Sciatic nerve (tissue), 2 donors: ENCODE measurements around the gene CLIP2. TPM values are rescaled to one million over a fixed set of nuclear protein-coding genes. Genes with fewer than 3 reads are reported as not detected.

Experiments used
- ATAC-seq: fragments of 200-7000 bp; cut with Tn5 transposase; one replicate; pipeline ENCODE4 v1.9.1; 2020; ENCODE audit warnings: mild to moderate bottlenecking, moderate library complexity
- DNase-seq: peaks from one replicate; pipeline ENCODE4 v3.0.0-alpha.2; 2020; ENCODE audit warnings: low spot score
- intact Hi-C: fragments of 100-400 bp; cut with DNase I; formaldehyde crosslinking; loops from one replicate; pipeline ENCODE4 v1.14.2; 2022
- total RNA-seq: library from RNA; stranded (reverse); fragmentation: NEBNext Ultra II Directional; extraction: Animal tissue kit (Norgen Biotek cat#: 25700); gene quantifications from one replicate; pipeline ENCODE4 v1.2.1, GENCODE V29; 2021
- donor health status: DM: no; HTN: no; CAD: no.
- donor health status: DM: no; HTN: no; CAD: no.

The CLIP2 gene
- total RNA-seq, 1 donor from 2014 or later = 58.4 TPM

DNA sequence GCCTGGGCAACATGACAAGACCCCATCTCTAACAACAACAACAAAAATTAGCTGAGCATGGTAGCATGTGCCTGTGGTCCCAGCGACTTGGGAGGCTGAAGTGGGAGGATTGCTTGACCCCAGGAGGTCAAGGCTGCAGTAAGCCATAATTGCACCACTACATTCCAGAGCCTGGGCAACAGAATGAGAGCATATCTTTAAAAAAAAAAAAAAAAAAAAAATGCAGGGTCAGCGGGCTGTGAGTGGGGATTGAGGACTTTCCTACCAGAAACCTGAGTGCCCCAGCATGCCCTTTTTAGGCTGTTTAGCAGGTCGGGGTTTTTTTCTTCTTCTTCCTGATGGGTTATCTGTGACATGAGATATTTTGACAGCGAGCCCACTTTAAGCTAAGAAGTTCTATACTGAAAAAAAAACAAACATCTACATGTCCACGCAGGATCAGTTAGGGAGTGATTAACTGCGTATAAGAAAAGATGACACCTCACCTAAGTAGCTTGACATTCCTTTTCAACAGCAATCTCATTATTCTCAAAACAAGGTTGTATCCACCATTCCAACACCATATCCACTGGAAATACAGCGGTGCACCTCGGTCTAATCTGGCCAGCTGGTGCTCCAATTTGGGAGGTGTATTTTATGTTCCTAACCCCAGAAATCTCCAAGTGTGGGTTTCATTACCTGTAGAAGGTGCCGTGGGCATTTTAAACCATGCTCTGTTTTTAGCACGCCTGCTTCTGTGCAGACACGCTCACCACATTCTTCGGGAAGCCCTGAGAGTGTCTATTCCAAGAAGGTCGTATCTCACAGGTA, 21.2 kb upstream of the CLIP2 start:
- no peak for ATAC-seq
- intact Hi-C loops = no loop called here
- no peak for DNase-seq

DNA sequence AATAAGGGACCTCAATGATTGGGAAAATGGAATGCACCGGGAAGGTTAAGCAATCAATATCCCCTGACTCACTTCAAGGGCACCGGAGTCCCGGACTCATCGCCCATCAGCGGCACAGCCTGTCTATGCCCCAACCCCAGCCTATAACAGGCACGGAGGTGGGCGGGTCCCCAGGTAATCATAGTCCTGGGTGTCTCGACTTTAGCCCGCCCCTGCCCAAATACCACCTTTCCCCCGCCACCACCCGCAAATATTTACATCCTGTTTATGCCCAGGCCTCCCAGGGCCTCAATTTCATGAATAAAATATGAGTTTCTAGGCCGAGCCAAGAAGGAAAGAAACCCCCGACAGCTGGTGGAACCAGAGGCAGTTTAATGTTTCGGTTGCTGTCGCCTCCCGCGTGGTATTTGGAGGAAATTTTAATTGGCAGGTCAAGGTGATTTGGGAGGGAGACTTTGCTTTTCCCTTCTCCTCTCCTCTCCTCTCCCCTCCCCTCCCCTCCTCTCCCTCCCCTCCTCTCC, 19.4 kb upstream of the CLIP2 start:
- DNase-seq = no peak
- ATAC-seq = peak; percentile 56

DNA sequence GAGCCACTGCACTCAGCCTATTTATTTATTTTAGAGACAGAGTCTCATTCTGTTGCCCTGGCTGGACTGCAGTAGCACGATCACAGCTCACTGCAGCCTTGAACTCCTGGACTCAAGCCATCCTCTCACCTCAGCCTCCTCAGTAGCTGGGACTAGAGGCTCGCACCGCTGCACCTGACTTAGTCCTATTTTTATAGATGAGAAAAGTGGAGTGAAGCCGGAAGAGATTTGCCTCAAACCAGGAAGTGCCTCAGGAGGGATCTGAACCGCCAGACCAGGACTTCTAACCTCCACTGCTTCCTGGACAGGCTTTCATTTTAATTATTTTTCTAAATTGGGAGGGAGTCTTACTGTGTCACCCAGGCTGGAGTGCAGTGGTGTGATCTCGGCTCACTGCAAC, 17.5 kb upstream of the CLIP2 start:
- DNase-seq (no peak), ATAC-seq (no peak)
- intact Hi-C loops = no loop called here

More for the DNA sequence above, 19.4 kb upstream of the CLIP2 start:
- intact Hi-C loops = no loop called here

DNA sequence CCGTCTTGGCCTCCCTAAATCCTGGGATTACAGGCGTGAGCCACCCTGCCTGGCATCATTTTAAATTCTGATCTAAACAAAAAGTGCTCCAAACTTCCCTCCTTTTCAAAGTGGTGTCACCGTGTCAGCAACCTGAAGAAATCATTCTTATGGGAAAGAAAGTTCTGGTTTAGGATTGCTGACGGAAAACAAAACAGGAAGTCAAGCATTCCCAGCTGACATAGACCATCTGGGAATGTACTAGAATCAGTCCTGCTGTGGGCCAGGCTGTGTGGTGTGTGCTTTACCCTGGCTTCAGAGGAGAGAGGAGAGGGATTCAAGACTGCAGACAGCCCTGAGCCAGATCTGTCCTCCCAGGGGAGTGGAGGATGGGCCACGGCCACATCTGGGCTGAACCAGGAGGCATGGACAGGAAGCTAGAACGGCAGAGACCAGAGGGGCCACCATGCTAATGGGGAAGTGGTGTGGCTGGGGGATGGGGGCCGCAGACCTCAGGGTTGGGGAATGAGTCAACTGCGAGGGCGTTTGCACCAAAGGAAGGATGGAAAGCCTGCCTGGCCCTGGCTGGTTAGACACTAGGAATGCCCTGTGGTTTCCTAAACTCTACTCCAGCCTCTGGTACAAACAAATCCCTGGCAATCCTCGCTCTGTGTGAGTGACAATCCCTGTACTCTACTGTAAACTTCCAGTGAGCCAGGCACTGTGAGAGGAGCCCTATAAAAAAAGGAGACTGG, 16.7 kb upstream of the CLIP2 start:
- DNase-seq = peak; percentile 77
- intact Hi-C loops = no loop called here
- ATAC-seq = peak; percentile 86

DNA sequence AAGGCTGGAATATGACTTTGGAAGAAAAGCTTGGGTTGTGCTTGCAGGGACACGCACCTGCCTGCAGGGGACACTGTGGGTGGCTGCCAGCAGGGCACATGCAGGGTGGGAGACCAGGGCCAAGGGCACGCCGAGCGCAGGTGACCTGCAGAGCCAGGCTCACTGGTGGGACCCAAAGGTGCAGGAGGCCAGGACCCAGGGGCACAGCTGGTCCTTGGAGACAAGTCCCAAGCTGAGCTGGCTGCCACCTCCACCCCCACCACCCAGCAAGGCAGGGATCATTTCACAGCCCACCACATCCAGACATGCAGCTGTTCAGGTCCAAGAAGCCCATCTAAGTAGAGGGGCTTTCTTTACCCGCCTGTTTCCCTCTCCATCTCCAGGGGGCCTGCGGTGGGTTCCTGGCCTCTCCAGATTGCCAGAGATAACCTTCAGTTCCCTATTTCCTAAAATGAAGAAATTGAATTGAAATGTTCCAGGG, 13.8 kb upstream of the CLIP2 start:
- intact Hi-C loops = no loop called here
- DNase-seq (no peak), ATAC-seq (no peak)

DNA sequence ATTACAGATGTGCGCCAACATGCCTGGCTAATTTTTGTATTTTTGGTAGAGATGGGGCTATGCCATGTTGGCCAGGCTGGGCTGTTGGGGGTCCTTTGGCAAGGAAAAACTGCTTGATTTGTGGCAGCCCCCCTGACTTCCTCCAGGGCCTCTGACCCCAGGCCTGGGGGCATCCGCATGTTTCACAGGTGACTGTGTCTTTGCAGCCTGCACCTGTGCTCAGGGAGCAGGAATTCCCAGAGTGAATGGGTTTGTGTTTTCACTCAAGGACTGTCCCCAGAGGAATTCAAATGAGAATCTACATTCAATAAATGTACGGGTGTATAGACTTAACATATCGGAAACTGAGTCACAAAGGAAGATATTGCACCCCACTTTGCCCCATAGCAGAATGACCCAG, 11.6 kb upstream of the CLIP2 start:
- no peak for ATAC-seq
- intact Hi-C loops = no loop called here
- no peak for DNase-seq

DNA sequence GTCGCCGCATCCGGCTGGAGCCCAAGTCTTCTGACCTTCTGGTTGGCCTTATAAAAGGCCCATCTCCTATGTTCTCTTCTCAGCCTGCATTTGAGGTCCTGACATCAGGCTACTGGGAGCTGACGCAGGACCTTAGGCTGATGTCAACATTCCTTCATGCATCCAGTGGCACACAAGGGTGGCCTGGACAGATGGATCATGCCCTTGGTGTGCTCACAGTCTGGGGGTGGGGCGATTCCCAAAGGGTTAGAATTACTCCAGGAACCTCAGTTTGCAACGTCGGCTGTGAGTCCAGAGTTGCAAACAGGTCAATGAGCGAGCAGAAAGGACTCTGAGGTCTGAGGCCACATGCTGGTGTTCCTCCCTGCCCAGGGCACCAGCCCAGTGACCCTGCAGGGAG, 8.2 kb upstream of the CLIP2 start:
- DNase-seq (no peak), ATAC-seq (no peak)
- intact Hi-C loops = no loop called here

DNA sequence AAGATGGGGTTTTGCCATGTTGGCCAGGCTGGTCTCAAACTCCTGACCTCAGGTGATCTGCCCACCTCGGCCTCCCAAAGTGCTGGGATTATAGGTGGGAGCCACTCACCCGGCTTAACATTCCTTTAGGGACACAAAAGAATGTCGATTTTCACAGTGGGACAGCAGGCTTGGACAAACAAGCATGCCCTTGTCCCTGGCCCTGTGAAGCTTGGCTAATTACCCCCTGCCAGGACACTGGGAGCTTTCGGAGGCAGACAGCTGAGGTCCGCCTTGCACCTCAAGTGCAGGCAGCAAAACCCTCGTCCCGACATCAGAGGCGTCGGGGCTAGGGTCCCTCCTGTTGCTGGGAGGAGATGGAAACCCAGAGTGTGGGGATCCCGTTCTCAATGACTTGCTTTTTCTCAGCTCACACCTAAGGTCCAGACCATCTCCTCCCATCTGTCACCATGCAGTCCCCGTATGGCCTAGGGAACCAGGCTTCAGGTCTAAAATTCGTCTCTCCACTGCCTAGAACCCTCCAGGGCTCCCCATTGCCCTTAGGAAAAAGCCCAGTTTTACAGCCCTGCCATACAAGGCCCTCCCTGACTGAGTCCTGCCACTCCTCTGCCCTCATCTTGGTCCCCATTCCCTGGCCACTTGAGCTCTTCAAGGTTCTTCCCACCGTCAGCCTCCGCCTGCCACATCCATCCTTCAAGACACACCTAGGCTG, 6.3 kb upstream of the CLIP2 start:
- intact Hi-C loops = no loop called here

DNA sequence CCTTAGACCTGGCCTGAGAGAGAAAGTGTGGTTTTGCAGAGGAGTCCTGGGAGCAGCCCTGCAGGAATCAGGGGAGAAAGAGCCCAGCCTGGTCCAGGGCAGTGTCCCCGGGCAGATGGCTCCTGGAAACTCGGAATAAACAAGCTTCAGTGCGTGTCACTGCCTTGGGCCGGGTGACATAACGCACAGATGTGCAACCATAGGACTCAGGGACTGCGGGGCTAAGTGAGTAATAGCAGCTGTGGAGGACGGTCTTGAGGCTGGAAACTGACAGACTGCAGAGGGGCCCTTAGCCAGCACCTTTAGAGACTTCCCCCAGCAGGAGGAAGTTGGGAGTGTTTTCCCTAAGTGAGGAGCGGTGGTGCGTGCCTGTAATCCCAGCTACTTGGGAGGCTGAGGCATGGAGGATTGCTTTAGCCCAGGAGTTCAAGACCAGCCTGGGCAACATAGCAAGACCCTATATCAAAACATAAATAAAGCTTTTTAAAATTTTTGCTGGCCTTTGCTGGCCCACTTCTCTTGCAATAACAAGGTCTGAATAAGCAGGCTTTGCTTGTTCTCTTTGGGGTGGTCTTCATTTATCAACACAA, 5.3 kb upstream of the CLIP2 start:
- ATAC-seq = no peak
- no peak for DNase-seq
- intact Hi-C loops = no loop called here

More for the DNA sequence above, 6.3 kb upstream of the CLIP2 start:
- DNase-seq (no peak), ATAC-seq (no peak)

DNA sequence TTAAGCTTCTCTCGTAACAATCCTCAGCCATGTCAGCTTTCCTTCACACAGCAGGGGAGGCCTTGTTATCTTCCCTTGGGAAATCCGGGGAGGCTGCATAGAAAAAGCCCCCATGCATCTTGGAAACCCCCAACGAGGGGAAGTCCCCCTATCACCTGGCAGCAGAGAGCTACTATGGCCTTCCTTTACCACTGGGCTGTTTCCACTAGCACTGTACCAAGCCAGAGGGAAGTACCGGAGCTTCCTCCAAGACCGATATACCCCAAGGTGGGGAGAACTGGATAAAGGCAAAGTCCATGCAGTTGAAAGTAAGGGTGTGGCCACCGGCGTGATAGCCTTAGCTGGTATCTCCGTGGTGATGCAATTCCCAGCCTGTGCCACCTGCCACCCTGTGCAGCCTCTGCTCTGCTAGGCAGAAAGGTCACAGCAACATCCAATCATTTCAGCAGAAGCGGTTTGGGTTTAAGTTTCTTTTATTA, 4.4 kb upstream of the CLIP2 start:
- intact Hi-C loops = no loop called here
- no peak for DNase-seq
- no peak for ATAC-seq

DNA sequence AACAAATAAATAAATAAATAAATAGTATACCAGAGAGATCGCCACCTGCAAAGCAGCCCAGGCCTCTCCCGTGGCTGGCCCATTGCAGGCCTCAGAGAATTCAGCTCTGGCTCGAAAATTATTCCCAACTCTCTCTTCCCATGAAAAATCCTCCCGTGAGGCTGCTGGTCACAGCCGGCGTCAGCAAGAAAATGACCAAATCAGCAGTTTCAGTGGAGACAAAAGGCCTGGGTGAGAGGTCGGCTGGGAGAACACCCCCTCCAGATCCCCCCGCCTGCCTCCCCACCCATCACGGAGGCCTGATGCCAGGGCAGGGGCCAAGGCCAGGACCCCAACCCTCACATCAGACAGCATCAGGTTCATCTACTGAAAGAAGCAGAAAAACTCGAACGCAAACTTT, 3.1 kb upstream of the CLIP2 start:
- ATAC-seq (no peak), DNase-seq (no peak)
- intact Hi-C loops = no loop called here

DNA sequence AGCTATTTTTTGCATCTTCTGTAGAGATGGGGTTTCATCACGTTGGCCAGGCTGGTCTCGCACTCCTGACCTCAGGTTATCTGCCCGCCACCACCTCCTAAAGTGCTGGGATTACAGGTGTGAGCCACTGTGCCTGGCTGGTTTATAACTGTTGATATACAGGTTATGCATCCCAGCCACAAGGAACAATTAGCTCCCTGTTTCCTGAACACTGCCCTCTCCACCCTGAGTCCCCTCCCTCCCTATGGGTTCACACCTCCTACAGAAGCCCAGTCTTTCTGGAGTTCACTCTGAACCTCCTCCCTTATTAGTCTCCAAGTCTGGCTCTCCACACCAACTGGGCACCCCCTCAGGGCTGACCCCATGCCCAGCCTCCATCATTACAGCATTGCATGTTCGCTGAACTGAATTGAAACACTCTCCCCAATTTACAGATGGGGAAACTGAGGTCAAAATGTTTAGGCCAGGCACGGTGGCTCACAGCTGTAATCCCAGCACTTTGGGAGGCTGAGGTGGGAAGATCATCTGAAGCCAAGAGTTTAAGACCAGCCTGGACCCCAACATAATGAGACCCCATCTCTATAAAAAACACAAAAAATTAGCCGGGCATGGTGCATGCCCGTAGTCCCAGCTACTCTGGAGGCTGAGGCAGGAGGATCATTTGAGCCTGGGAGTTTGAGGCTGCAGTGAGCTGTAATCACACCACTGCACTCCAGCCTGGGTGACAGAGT, 1.7 kb upstream of the CLIP2 start:
- no peak for ATAC-seq
- no peak for DNase-seq
- intact Hi-C loops = no loop called here

DNA sequence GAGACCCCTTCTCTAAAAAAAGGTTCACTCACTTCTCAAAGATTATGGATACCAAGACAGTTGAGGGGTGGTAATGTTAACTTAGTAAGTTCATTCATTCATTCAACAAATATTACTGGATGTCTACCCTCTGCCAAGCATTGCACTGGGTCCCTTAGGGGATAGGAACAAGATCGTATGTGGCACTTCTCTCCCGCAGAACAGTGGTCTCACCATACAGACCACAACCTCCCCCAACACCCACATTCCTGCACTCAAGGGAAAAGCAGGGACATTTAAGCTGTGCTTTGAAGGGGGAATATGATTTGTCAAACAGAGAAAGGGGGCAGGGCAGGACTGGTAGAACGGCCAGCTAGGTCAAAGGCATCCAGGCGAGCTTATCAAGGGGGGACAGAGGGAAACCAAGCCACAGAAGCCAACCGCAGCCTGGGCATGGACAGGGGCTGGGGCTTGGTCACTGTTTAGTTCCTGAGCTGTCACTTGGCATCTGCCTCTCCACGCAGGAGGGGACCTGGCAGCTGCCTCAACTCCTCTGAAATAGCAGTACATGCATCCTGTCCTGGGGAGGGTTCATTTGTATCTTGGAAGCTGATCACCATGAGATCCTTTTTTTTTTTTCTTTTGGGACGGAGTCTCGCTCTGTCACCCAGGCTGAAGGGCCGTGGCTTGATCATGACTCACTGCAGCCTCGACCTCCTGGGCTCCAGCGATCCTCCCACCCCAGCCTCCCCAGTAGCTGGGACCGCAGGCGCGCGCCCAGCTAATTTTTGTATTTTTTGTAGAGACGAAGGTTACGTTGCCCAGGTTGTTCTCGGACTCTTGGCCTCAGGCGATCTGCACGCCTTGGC, 949 bp upstream of the CLIP2 start:
- DNase-seq (no peak), ATAC-seq (no peak)
- intact Hi-C loops = no loop called here

DNA sequence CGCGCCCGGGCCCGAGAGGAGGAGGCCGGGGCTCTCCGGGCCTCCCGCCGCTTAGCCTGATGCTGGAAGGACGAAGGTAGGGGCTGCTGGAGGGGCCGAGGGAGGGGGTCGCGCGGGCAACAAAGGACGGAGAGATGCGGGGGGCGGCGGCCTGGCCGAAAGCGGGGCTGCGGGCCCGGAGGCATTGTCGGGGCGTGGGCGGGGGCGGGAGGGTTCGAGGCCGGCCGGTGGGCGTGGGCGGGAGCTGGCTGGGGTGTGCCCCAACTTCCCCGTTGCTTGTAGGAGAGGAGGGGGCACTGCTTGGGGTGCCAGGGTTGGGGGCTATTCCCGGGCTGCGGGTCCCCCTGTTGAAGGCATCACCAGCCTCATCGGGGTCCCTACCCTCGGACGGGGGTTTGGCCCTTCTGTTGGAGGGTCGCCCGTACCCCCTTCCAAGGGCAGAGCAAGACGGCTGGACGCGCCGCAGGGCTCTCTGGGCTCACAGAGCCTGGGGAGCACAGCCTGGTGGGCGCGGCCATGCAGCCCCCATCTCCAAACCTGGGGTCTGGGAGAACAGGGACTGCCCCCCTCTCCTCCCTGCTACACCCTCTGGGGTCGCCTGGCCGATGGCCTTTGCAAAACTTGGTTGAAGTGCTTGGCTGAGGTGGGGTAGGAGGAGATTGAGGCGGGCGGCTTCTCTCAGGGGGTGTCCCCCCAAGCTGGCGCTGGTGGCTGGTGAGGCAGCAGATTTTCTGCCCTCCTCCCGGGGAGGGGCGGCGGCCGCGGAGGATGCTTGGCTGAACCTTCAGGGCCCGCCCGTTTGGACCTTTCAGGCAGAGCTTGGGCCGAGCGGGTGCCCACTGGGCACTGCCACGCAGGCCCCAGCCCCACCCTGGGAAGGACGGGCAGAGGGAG, 699 bp downstream of the CLIP2 start:
- peak; percentile 74 for DNase-seq
- intact Hi-C loops = loop anchor here (5.0 kb wide), 1 partner anchor 82 kb away; no protein-coding TSS in a partner anchor
- peak; percentile 13 for ATAC-seq

DNA sequence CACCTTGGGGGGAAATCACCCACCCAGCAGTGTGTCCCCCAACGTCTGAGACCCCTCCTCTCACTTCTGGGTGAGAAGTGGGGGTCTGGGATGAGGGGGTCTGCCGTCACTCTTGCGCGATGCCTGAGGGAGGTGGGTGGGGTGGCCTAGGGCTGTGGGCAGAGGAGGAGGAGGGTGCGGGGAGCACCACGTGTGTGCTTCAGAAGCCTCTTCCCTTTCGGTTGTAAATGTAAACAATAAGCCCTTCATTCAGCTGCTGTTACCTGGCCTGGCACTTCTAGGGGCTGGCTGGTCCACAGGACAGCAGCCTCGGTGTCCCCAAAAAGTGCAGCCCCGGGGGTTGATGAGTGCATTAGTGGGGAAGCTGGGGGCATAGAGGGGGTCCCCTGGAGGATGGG, 1.3 kb downstream of the CLIP2 start:
- intact Hi-C loops = loop anchor here (5.0 kb wide), 1 partner anchor 82 kb away; no protein-coding TSS in a partner anchor
- peak; percentile 11 for ATAC-seq

DNA sequence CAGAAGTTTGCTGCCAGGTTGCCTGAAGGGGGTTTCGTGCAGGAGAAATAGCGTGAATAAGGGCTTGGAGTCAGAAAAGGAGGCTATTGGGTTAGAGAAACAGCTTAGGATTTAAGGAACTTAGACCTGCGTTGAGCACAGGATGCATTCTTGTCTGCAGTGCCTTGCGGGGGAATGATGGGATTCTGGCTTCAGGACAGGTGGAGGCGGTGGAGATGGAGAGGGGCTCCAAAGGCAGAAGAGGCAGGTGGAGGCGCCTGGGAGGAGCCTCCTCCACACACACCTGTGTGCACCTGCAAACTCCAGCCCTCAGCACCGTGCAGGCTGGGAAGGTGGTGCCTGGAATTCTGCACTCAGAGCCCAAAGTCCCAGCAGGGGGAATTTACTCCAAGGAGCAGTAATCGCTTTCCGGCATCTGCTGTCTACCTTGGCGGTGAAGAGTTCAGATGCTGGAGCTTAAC, 1.8 kb downstream of the CLIP2 start:
- ATAC-seq (no peak), DNase-seq (no peak)
- intact Hi-C loops = loop anchor here (5.0 kb wide), 1 partner anchor 81 kb away; no protein-coding TSS in a partner anchor

More for the DNA sequence above, 1.3 kb downstream of the CLIP2 start:
- DNase-seq = no peak
